Endodermal cell (in vitro differentiated cells): ENCODE results near the gene KCNJ10. TPM values are rescaled to one million over a fixed set of nuclear protein-coding genes. Genes with fewer than 3 reads are reported as not detected.

Experiments
- DNase-seq: peaks from one replicate; pipeline ENCODE4 v3.0.0-alpha.2; 2017
- H3K27ac ChIP-seq: 2 replicates; pipeline ENCODE4 v1.5.1; 2013; ENCODE audit warnings: mild to moderate bottlenecking, low read depth, low read length, moderate library complexity
- H3K27me3 ChIP-seq: 2 replicates; pipeline ENCODE4 v1.6.1; 2013; ENCODE audit warnings: mild to moderate bottlenecking, low read length, moderate library complexity; ENCODE audit not compliant: insufficient read depth, control insufficient read depth, poor library complexity, severe bottlenecking
- H3K36me3 ChIP-seq: 2 replicates; pipeline ENCODE4 v1.7.0; 2013; ENCODE audit warnings: mild to moderate bottlenecking, low read length, moderate library complexity; ENCODE audit not compliant: control insufficient read depth, insufficient read depth
- H3K4me1 ChIP-seq: one replicate; pipeline ENCODE4 v1.7.0; 2013; ENCODE audit warnings: low read length; ENCODE audit not compliant: control insufficient read depth, insufficient read depth
- H3K4me3 ChIP-seq: 2 replicates; pipeline ENCODE4 v1.5.1; 2013; ENCODE audit warnings: mild to moderate bottlenecking, low read length, moderate library complexity
- H3K9ac ChIP-seq: 2 replicates; pipeline ENCODE4 v1.6.1; 2013; ENCODE audit warnings: mild to moderate bottlenecking, low read length, moderate library complexity; ENCODE audit not compliant: poor library complexity, severe bottlenecking; ENCODE audit errors: extremely low read depth
- H3K9me3 ChIP-seq: 2 replicates; pipeline ENCODE4 v1.6.1; 2013; ENCODE audit warnings: mild to moderate bottlenecking, low read length, moderate library complexity; ENCODE audit not compliant: control insufficient read depth
- H3K27ac Mint-ChIP-seq: 2 replicates; pipeline ENCODE4 v1.8.0; 2020; ENCODE audit warnings: mixed read lengths
- H3K27me3 Mint-ChIP-seq: 2 replicates; pipeline ENCODE4 v1.8.0; 2021; ENCODE audit warnings: mild to moderate bottlenecking, mixed read lengths; ENCODE audit not compliant: insufficient read depth
- H3K36me3 Mint-ChIP-seq: 2 replicates; pipeline ENCODE4 v1.8.0; 2020; ENCODE audit warnings: low read depth, mixed read lengths
- H3K4me1 Mint-ChIP-seq: 2 replicates; pipeline ENCODE4 v1.8.0; 2020; ENCODE audit warnings: mixed read lengths
- H3K4me3 Mint-ChIP-seq: 2 replicates; pipeline ENCODE4 v1.8.0; 2020; ENCODE audit warnings: mild to moderate bottlenecking, moderate library complexity, mixed read lengths
- H3K9me3 Mint-ChIP-seq: 2 replicates; pipeline ENCODE4 v1.8.0; 2020; ENCODE audit warnings: mild to moderate bottlenecking, mixed read lengths
- WGBS, 2 experiments: methylation state at CpG; one replicate each; pipeline versions ENCODE4 v1.1.5 to v1.1.7; 2013; ENCODE audit warnings: missing lambda C conversion rate in 2 of 2, mixed read lengths in 1 of 2; ENCODE audit not compliant: insufficient coverage in 1 of 2, insufficient read length in 1 of 2; 5-methylcytosine and 5-hydroxymethylcytosine counted together
- total RNA-seq, 2 donors: library from RNA; stranded (reverse); fragmentation: NEBNext Ultra II Directional in 1 of 2; extraction: Animal tissue kit (Norgen Biotek cat#: 25700) in 1 of 2; gene quantifications; 2 replicates in 1 of 2; 3 replicates in 1 of 2; pipeline ENCODE4 v1.2.1, GENCODE V29; 2021
- TF ChIP-seq, protein P1 (sequence below): fragments of 200-600 bp; sonication (generic); conservative IDR thresholded peaks from 2 replicates; pipeline ENCODE4 v1.5.0; 2021; ENCODE audit warnings: antibody characterized with exemption, mild to moderate bottlenecking

Gene KCNJ10
- total RNA-seq, 2 donors from 2014 or later = 0.26 TPM; not detected in 1

DNA sequence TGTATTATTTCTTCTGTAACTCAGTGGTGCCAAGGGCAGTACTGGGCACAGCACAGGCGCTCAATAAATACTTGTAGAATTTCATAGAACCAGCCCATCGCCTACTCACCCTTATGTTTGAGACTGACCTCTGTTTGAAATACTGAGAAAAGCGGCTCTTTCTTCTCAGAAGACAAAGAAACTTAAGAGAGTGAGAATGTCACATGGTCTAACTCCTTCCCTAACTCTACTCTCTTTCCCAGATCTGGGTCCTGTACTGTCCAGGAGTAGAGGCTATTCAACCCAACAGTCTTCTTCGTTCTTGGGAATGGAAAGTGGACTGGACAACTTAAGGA, 24.3 kb upstream of the KCNJ10 start:
- H3K9me3 ChIP-seq = no peaks in the 10 kb centered on the region
- no peak for DNase-seq
- H3K27me3 ChIP-seq = no peaks in the 10 kb centered on the region
- WGBS, 2 experiments = 92 to 94% methylated on average over 3 to 4 of the region's 4 CpGs
- no peak overlapping the region for H3K27ac Mint-ChIP-seq
- H3K4me3 Mint-ChIP-seq = no peak overlapping the region
- TF ChIP-seq, protein P1, sequence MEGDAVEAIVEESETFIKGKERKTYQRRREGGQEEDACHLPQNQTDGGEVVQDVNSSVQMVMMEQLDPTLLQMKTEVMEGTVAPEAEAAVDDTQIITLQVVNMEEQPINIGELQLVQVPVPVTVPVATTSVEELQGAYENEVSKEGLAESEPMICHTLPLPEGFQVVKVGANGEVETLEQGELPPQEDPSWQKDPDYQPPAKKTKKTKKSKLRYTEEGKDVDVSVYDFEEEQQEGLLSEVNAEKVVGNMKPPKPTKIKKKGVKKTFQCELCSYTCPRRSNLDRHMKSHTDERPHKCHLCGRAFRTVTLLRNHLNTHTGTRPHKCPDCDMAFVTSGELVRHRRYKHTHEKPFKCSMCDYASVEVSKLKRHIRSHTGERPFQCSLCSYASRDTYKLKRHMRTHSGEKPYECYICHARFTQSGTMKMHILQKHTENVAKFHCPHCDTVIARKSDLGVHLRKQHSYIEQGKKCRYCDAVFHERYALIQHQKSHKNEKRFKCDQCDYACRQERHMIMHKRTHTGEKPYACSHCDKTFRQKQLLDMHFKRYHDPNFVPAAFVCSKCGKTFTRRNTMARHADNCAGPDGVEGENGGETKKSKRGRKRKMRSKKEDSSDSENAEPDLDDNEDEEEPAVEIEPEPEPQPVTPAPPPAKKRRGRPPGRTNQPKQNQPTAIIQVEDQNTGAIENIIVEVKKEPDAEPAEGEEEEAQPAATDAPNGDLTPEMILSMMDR = no peak
- no peak overlapping the region for H3K9ac ChIP-seq
- no peaks in the 10 kb centered on the region for H3K36me3 ChIP-seq
- peaks cover 23% of the 10 kb centered on the region for H3K4me1 Mint-ChIP-seq
- H3K4me3 ChIP-seq = no peak overlapping the region
- peaks cover 2% of the 10 kb centered on the region for H3K4me1 ChIP-seq
- H3K36me3 Mint-ChIP-seq = peaks cover 12% of the 10 kb centered on the region
- no peak overlapping the region for H3K27ac ChIP-seq
- H3K27me3 Mint-ChIP-seq = no peaks in the 10 kb centered on the region
- H3K9me3 Mint-ChIP-seq = no peaks in the 10 kb centered on the region

DNA sequence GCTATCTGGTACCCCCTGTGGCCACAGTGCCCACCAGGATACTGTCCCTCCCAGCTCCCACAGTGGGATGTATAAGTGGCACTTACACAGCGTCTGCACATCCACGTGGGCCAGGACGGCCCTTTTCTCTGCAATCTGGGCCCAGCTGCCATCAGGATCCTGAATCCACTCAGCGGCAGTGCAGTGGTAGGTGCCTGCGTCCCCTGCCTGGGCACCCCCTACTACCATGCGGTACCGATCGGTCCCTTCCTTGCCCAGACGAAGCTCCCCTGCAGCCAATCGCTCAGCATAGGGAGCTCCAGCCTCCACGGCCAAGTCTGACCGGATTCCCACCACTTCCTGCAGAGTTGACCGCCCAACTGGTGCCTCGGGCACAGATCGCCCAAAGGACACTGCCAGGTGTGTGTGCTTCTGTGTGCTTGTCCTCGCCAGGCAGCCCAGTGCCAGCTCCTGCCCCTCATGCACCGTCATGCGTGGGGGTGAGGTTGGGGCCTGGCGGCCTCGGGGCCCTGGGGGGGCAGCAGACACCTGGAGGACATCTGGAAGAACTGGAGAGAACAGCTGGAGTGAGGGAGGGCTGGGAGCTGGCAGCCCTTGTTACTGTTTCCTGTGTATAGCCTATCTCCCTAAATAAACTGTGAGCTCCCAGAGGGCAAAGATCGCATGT, 23.8 kb upstream of the KCNJ10 start:
- Histone ChIP-seq H3K27me3 (no peaks in the 10 kb centered on the region), H3K36me3 (no peaks in the 10 kb centered on the region), H3K9ac (no peak overlapping the region), H3K9me3 (no peaks in the 10 kb centered on the region), H3K4me3 (no peak overlapping the region), H3K27ac (no peak overlapping the region), H3K4me1 (no peaks in the 10 kb centered on the region)
- WGBS, 2 experiments = 94 to 98% methylated on average over 15 to 21 of the region's 21 CpGs
- TF ChIP-seq, protein P1 = no peak
- Mint-ChIP-seq H3K27me3 (no peaks in the 10 kb centered on the region), H3K36me3 (peaks cover 12% of the 10 kb centered on the region), H3K4me3 (no peak overlapping the region), H3K4me1 (peaks cover 23% of the 10 kb centered on the region), H3K27ac (no peak overlapping the region), H3K9me3 (no peaks in the 10 kb centered on the region)
- no peak for DNase-seq

DNA sequence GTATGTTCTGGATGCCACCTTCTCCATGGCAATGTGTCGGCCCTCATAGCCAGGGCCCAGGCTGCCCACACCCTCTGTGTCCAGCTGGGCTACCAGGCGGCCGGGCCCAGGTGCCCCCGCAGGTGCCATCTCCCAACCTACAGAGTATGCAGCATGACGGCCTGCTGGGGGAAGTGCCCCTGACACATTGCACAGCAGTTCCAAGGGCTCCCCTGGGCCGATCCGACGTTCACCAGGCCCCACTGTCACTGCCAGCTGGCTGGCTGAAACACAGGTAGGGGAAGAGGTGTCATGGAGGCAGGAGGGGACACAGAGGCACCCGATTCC, 23.1 kb upstream of the KCNJ10 start:
- no peak for DNase-seq
- no peak overlapping the region for H3K4me3 ChIP-seq
- no peak overlapping the region for H3K27ac ChIP-seq
- no peak overlapping the region for H3K4me3 Mint-ChIP-seq
- H3K9ac ChIP-seq = no peak overlapping the region
- H3K9me3 ChIP-seq = no peaks in the 10 kb centered on the region
- H3K27me3 ChIP-seq = no peaks in the 10 kb centered on the region
- H3K4me1 Mint-ChIP-seq = peaks cover 25% of the 10 kb centered on the region
- no peaks in the 10 kb centered on the region for H3K9me3 Mint-ChIP-seq
- H3K27ac Mint-ChIP-seq = no peak overlapping the region
- WGBS, 2 experiments = 93 to 95% methylated on average over 7 to 9 of the region's 9 CpGs
- TF ChIP-seq, protein P1 = no peak
- H3K36me3 ChIP-seq = no peaks in the 10 kb centered on the region
- peaks cover 12% of the 10 kb centered on the region for H3K36me3 Mint-ChIP-seq
- no peaks in the 10 kb centered on the region for H3K27me3 Mint-ChIP-seq
- no peaks in the 10 kb centered on the region for H3K4me1 ChIP-seq
